SK-N-SH (cell line): ENCODE measurements around the gene KCTD5. TPM values are rescaled to one million over a fixed set of nuclear protein-coding genes. Genes with fewer than 3 reads are reported as not detected.

Experiments used
- CTCF ChIA-PET: fragments of 300-600, 350-600 bp; formaldehyde crosslinking; extraction: SDS; loops from one replicate; lab custom pipeline; 2021; lab: Yijun Ruan, JAX
- POLR2A ChIA-PET: fragments of 350-600 bp; sonication (Branson Sonifier 250); formaldehyde crosslinking; extraction: SDS; loops from one replicate; lab custom pipeline; 2020; ENCODE audit warnings: antibody characterized with exemption, inconsistent platforms; lab: Yijun Ruan, JAX
- DNase-seq: peaks from one replicate; pipeline ENCODE4 v3.0.0; 2012
- H2AFZ ChIP-seq: fragments of 200-600 bp; sonication (generic); 2 replicates; pipeline ENCODE4 v1.8.1; 2016; ENCODE audit warnings: antibody characterized with exemption, mild to moderate bottlenecking, low read depth
- H3F3A ChIP-seq: fragments of 200-600 bp; sonication (generic); replicated peaks from 2 replicates; pipeline ENCODE3; 2016; ENCODE audit warnings: antibody characterized with exemption, mild to moderate bottlenecking; ENCODE audit not compliant: insufficient read depth
- H3K27ac ChIP-seq, 2 experiments: fragments of 200-500 bp in 1 of 2; fragments of 200-600 bp in 1 of 2; sonication (Bioruptor generic) in 1 of 2; sonication (generic), shearing (Covaris generic) in 1 of 2; 2 replicates each; pipeline versions ENCODE4 v1.5.1 to v1.6.1; 2014 to 2016; ENCODE audit warnings: low read depth in 2 of 2, inconsistent platforms in 1 of 2, low read length in 1 of 2, mild to moderate bottlenecking in 1 of 2, mixed read lengths in 1 of 2
- H3K27me3 ChIP-seq: fragments of 200-600 bp; sonication (generic), shearing (Covaris generic); 2 replicates; pipeline ENCODE4 v1.6.1; 2016; ENCODE audit warnings: mixed run types; ENCODE audit not compliant: insufficient read depth
- H3K36me3 ChIP-seq, 2 experiments: fragments of 200-500 bp in 1 of 2; fragments of 200-600 bp in 1 of 2; sonication (Bioruptor generic) in 1 of 2; sonication (generic) in 1 of 2; replicated peaks in 1 of 2; 2 replicates each; pipeline versions ENCODE3 to v1.5.1; 2014 to 2016; ENCODE audit warnings: low read length in 1 of 2, mild to moderate bottlenecking in 1 of 2; ENCODE audit not compliant: insufficient read depth in 2 of 2, control insufficient read depth in 1 of 2
- H3K4me1 ChIP-seq, 2 experiments: fragments of 200-500 bp in 1 of 2; fragments of 200-600 bp in 1 of 2; sonication (Bioruptor generic) in 1 of 2; sonication (generic), shearing (Covaris generic) in 1 of 2; 2 replicates each; pipeline versions ENCODE4 v1.5.1 to v1.6.1; 2014 to 2016; ENCODE audit warnings: low read depth in 1 of 2, low read length in 1 of 2, mixed run types in 1 of 2; ENCODE audit not compliant: insufficient read depth in 2 of 2, control insufficient read depth in 1 of 2
- H3K4me2 ChIP-seq: fragments of 200-600 bp; sonication (generic), shearing (Covaris generic); 2 replicates; pipeline ENCODE4 v1.6.1; 2017; ENCODE audit warnings: mixed run types
- H3K4me3 ChIP-seq, 2 experiments: fragments of 200-500 bp in 1 of 2; fragments of 200-600 bp in 1 of 2; sonication (Bioruptor generic) in 1 of 2; sonication (generic), shearing (Covaris generic) in 1 of 2; 2 replicates each; pipeline versions ENCODE4 v1.5.1 to v1.8.1; 2014 to 2016; ENCODE audit warnings: low read depth in 2 of 2, inconsistent platforms in 1 of 2, low read length in 1 of 2, mild to moderate bottlenecking in 1 of 2, mixed read lengths in 1 of 2, moderate library complexity in 1 of 2
- H3K79me2 ChIP-seq: fragments of 200-600 bp; sonication (generic); 2 replicates; pipeline ENCODE4 v1.8.1; 2017; ENCODE audit warnings: mild to moderate bottlenecking; ENCODE audit not compliant: insufficient read depth
- H3K9ac ChIP-seq: fragments of 200-600 bp; sonication (generic); 2 replicates; pipeline ENCODE4 v1.6.1; 2017; ENCODE audit warnings: mixed run types
- H3K9me2 ChIP-seq: fragments of 200-600 bp; sonication (generic); 2 replicates; pipeline ENCODE4 v1.6.1; 2017; ENCODE audit warnings: mixed run types
- H3K9me3 ChIP-seq: fragments of 200-600 bp; sonication (generic); 2 replicates; pipeline ENCODE4 v1.6.1; 2017; ENCODE audit warnings: mixed run types, mild to moderate bottlenecking, moderate library complexity
- H4K20me1 ChIP-seq: fragments of 200-600 bp; sonication (generic); 2 replicates; pipeline ENCODE4 v1.6.1; 2017; ENCODE audit warnings: mild to moderate bottlenecking, mixed run types; ENCODE audit not compliant: insufficient read depth
- CHD2 ChIP-seq: fragments of 150-350 bp; IDR thresholded peaks from 2 replicates; pipeline ENCODE4 v1.6.1; 2018; ENCODE audit warnings: low read length; ENCODE audit not compliant: partially characterized antibody
- FOXJ3 ChIP-seq: sonication (generic); formaldehyde crosslinking; IDR thresholded peaks from 2 replicates; pipeline ENCODE4 v1.5.1; 2020; ENCODE audit warnings: mild to moderate bottlenecking, missing genetic modification reagents
- FOXM1 ChIP-seq: IDR thresholded peaks from 2 replicates; pipeline ENCODE4 v1.4.0; 2012; ENCODE audit warnings: low read depth, mild to moderate bottlenecking
- JUND ChIP-seq: IDR thresholded peaks from 2 replicates; pipeline ENCODE4 v1.4.0; 2012
- NFIC ChIP-seq: IDR thresholded peaks from 2 replicates; pipeline ENCODE4 v1.4.0; 2012; ENCODE audit warnings: borderline replicate concordance
- PBX3 ChIP-seq: IDR thresholded peaks from 2 replicates; pipeline ENCODE4; 2012
- POLR2AphosphoS5 ChIP-seq: IDR thresholded peaks from 2 replicates; pipeline ENCODE4 v1.6.1; 2012; ENCODE audit warnings: low read depth, low read length
- RAD21 ChIP-seq: IDR thresholded peaks from 2 replicates; pipeline ENCODE4 v1.6.1; 2012; ENCODE audit warnings: mild to moderate bottlenecking, low read length
- REST ChIP-seq: IDR thresholded peaks from 2 replicates; pipeline ENCODE4 v1.6.1; 2012; ENCODE audit warnings: mild to moderate bottlenecking, low read depth, low read length, moderate library complexity
- SMC3 ChIP-seq: IDR thresholded peaks from 2 replicates; pipeline ENCODE4 v1.6.1; 2012; ENCODE audit warnings: low read depth, low read length, improper control_type of control experiment
- TEAD4 ChIP-seq: IDR thresholded peaks from 2 replicates; pipeline ENCODE4 v1.4.0; 2012; ENCODE audit warnings: mild to moderate bottlenecking, borderline replicate concordance; ENCODE audit not compliant: insufficient read depth
- USF1 ChIP-seq: IDR thresholded peaks from 2 replicates; pipeline ENCODE4 v1.4.0; 2012; ENCODE audit warnings: low read depth, borderline replicate concordance
- USF2 ChIP-seq: fragments of 150-350 bp; IDR thresholded peaks from 2 replicates; pipeline ENCODE4 v1.6.1; 2017; ENCODE audit warnings: antibody characterized with exemption, low read length, low read depth, borderline replicate concordance
- WGBS: methylation state at CpG from one replicate; pipeline ENCODE4 v1.1.6; 2017; ENCODE audit warnings: low lambda C conversion rate; 5-methylcytosine and 5-hydroxymethylcytosine counted together
- polyA plus RNA-seq, 3 experiments: library from polyadenylated mRNA; depleted of rRNA; stranded (reverse); fragments of >200 nt; gene quantifications; 2 replicates each; pipeline ENCODE4 v1.2.3, GENCODE V29; 2012

KCTD5 gene
- polyA plus RNA-seq, 1 of the 3 experiments (the other 2 are of a cell fraction) = 53.4 TPM

GRCh38 chr16:2749476-2749875 lies 67.2 kb downstream of the KCTD5 start:
- no peak for TF ChIP-seq SMC3
- TF ChIP-seq RAD21 = no peak
- TF ChIP-seq NFIC = no peak
- TF ChIP-seq TEAD4 = no peak
- TF ChIP-seq JUND = no peak
- no peak for TF ChIP-seq USF1
- TF ChIP-seq POLR2AphosphoS5 = no peak
- TF ChIP-seq USF2 = no peak
- H3F3A ChIP-seq = peaks cover 3% of the 10 kb centered on the region
- H3K4me3 ChIP-seq = no peak overlapping the region
- H3K36me3 ChIP-seq = no peaks in the 10 kb centered on the region
- no peaks in the 10 kb centered on the region for H3K27me3 ChIP-seq
- ChIA-PET POLR2A (no interaction called here), CTCF (interaction anchor here (1.2 kb wide), 1 partner anchor 119 kb away, joined by 4 read pairs; no protein-coding TSS in a partner anchor)
- peaks cover 0 to 11% of the 10 kb centered on the region in 2 experiments; a peak in 2 of 4 replicates for H3K4me1 ChIP-seq
- no peak overlapping the region for H3K4me2 ChIP-seq
- peaks cover 27% of the 10 kb centered on the region for H3K79me2 ChIP-seq
- H2AFZ ChIP-seq = no peak overlapping the region
- DNase-seq = no peak
- H3K9me3 ChIP-seq = no peaks in the 10 kb centered on the region
- peaks cover 15% of the 10 kb centered on the region for H4K20me1 ChIP-seq
- 100% methylated on average over 5 of the region's 5 CpGs for WGBS
- H3K9ac ChIP-seq = no peak overlapping the region
- H3K9me2 ChIP-seq = no peaks in the 10 kb centered on the region
- H3K27ac ChIP-seq = no peak overlapping the region

- POLR2A ChIA-PET = no interaction called here
- H3K9ac ChIP-seq = no peak overlapping the region
These were observed 67.6 kb downstream of the KCTD5 start for GRCh38 chr16:2749936-2750335.

More at GRCh38 chr16:2749936-2750335, 67.6 kb downstream of the KCTD5 start:
- DNase-seq = no peak
- no peak overlapping the region for H3K27ac ChIP-seq
- no peak overlapping the region for H3K4me2 ChIP-seq
- peaks cover 32% of the 10 kb centered on the region for H3K79me2 ChIP-seq
- H3F3A ChIP-seq = peaks cover 3% of the 10 kb centered on the region
- no peaks in the 10 kb centered on the region for H3K27me3 ChIP-seq
- CTCF ChIA-PET = interaction anchor here (1.2 kb wide), 1 partner anchor 118 kb away, joined by 4 read pairs; no protein-coding TSS in a partner anchor
- TF ChIP-seq CHD2 = no peak
- no peak for TF ChIP-seq PBX3
- TF ChIP-seq REST = no peak
- TF ChIP-seq FOXJ3 (CRISPR knock-in tag) = no peak
- no peak for TF ChIP-seq FOXM1
- no peak for TF ChIP-seq JUND
- H3K4me1 ChIP-seq = peaks cover 3 to 14% of the 10 kb centered on the region in 2 experiments; a peak in 3 of 4 replicates
- WGBS = 90% methylated on average over 6 of the region's 6 CpGs
- no peak overlapping the region for H2AFZ ChIP-seq
- H3K36me3 ChIP-seq = no peaks in the 10 kb centered on the region
- no peaks in the 10 kb centered on the region for H3K9me2 ChIP-seq
- peaks cover 20% of the 10 kb centered on the region for H4K20me1 ChIP-seq
- no peaks in the 10 kb centered on the region for H3K9me3 ChIP-seq
- no peak overlapping the region for H3K4me3 ChIP-seq
